Bronchial epithelial cell (primary cell): ENCODE measurements around the gene PLA2G4A. TPM values are rescaled to one million over a fixed set of nuclear protein-coding genes. Genes with fewer than 3 reads are reported as not detected.

Source experiments
- DNase-seq: peaks from one replicate; pipeline ENCODE4 v3.0.0-alpha.2; 2010; ENCODE audit warnings: low read depth
- FAIRE-seq: peaks from 2 replicates; lab custom pipeline; 2011; peaks lifted over from hg19 to GRCh38; lab: Jason Lieb, UNC
- H3K27me3 ChIP-seq: 2 replicates; pipeline ENCODE4 v1.5.1; 2011; ENCODE audit warnings: low read length; ENCODE audit not compliant: control insufficient read depth, insufficient read depth
- H3K36me3 ChIP-seq: 2 replicates; pipeline ENCODE4 v1.5.1; 2011; ENCODE audit warnings: low read length; ENCODE audit not compliant: control insufficient read depth, insufficient read depth
- H3K4me3 ChIP-seq: 2 replicates; pipeline ENCODE4 v1.5.1; 2011; ENCODE audit warnings: mild to moderate bottlenecking, low read depth, low read length, control low read depth
- CTCF ChIP-seq: IDR thresholded peaks from 2 replicates; pipeline ENCODE4 v1.5.1; 2011; ENCODE audit warnings: mild to moderate bottlenecking, moderate library complexity, low read length, control low read depth, inconsistent platforms; ENCODE audit not compliant: insufficient read depth, severe bottlenecking
- total RNA-seq: library from RNA; depleted of rRNA; stranded (reverse); fragments of >200 nt; gene quantifications from 2 replicates; pipeline ENCODE4 v1.2.1, GENCODE V29; 2014

PLA2G4A gene
- total RNA-seq, 1 donor from 2014 or later, result 5.5 TPM

GRCh38 chr1:186953876-186954275, 125.1 kb downstream of the PLA2G4A start:
- Histone ChIP-seq H3K4me3 (no peak overlapping the region), H3K27me3 (no peaks in the 10 kb centered on the region), H3K36me3 (no peaks in the 10 kb centered on the region)
- no peak for FAIRE-seq
- DNase-seq, result no peak
- no peak for TF ChIP-seq CTCF

GRCh38 chr1:186957314-186957713, 128.6 kb downstream of the PLA2G4A start:
- no peak for TF ChIP-seq CTCF
- no peak overlapping the region for H3K4me3 ChIP-seq
- no peak for DNase-seq
- H3K36me3 ChIP-seq, result no peaks in the 10 kb centered on the region
- no peaks in the 10 kb centered on the region for H3K27me3 ChIP-seq
- FAIRE-seq, result no peak

- DNase-seq, result peak; percentile 86
- Histone ChIP-seq H3K27me3 (no peaks in the 10 kb centered on the region), H3K36me3 (no peaks in the 10 kb centered on the region), H3K4me3 (no peak overlapping the region)
- no peak for FAIRE-seq
- no peak for TF ChIP-seq CTCF
Measured at GRCh38 chr1:186958520-186958919, 129.8 kb downstream of the PLA2G4A start.

GRCh38 chr1:186960861-186961260, 132.1 kb downstream of the PLA2G4A start:
- H3K27me3 ChIP-seq, result no peaks in the 10 kb centered on the region
- H3K36me3 ChIP-seq, result no peaks in the 10 kb centered on the region
- FAIRE-seq (no peak), DNase-seq (no peak)
- TF ChIP-seq CTCF, result no peak
- H3K4me3 ChIP-seq, result no peak overlapping the region

GRCh38 chr1:186965847-186966246, 137.1 kb downstream of the PLA2G4A start:
- no peak overlapping the region for H3K4me3 ChIP-seq
- H3K27me3 ChIP-seq, result no peaks in the 10 kb centered on the region
- H3K36me3 ChIP-seq, result no peaks in the 10 kb centered on the region
- FAIRE-seq (no peak), DNase-seq (no peak)
- no peak for TF ChIP-seq CTCF

- Histone ChIP-seq H3K27me3 (no peaks in the 10 kb centered on the region), H3K36me3 (no peaks in the 10 kb centered on the region), H3K4me3 (no peak overlapping the region)
- TF ChIP-seq CTCF, result no peak
- FAIRE-seq (no peak), DNase-seq (no peak)
Measured at GRCh38 chr1:186966456-186966855, 137.7 kb downstream of the PLA2G4A start.
